IMR-90 (cell line): ENCODE data around the gene ZNF366. TPM values are rescaled to one million over a fixed set of nuclear protein-coding genes. Genes with fewer than 3 reads are reported as not detected.

Experiments
- ATAC-seq: fragments of 200-7000 bp; cut with Tn5 transposase; 2 replicates; pipeline ENCODE4 v1.9.1; 2020; ENCODE audit warnings: low read depth, mild to moderate bottlenecking, moderate library complexity
- BruUV-seq: library from RNA; stranded (reverse); fragments of 400-500 nt; replicated peaks from 2 replicates; lab custom pipeline; 2021; lab: Mats Ljungman, UMichigan
- CTCF ChIA-PET: fragments of 300-600 bp; formaldehyde crosslinking; extraction: SDS; loops from one replicate; lab custom pipeline; 2021; ENCODE audit warnings: antibody characterized with exemption; lab: Yijun Ruan, JAX
- POLR2A ChIA-PET: fragments of 300-600 bp; sonication (Branson Sonifier 250); formaldehyde crosslinking; loops from one replicate; lab custom pipeline; 2022; ENCODE audit warnings: antibody characterized with exemption; ENCODE audit not compliant: unreplicated experiment; lab: Charles Lee
- DNase-seq: peaks from one replicate; pipeline ENCODE4 v3.0.0; 2013
- H2AFZ ChIP-seq: replicated peaks from 2 replicates; pipeline ENCODE3; 2013; ENCODE audit warnings: low read length, mild to moderate bottlenecking; ENCODE audit not compliant: poor library complexity
- H2AK5ac ChIP-seq: 2 replicates; pipeline ENCODE4 v1.6.1; 2013; ENCODE audit warnings: low read depth, low read length, inconsistent platforms
- H2AK9ac ChIP-seq: replicated peaks from 2 replicates; pipeline ENCODE3; 2013; ENCODE audit warnings: mild to moderate bottlenecking, low read depth, low read length, moderate library complexity; ENCODE audit not compliant: poor library complexity
- H2BK120ac ChIP-seq: 2 replicates; pipeline ENCODE4 v1.6.1; 2013; ENCODE audit warnings: low read depth, low read length, inconsistent platforms
- H2BK15ac ChIP-seq: 3 replicates; pipeline ENCODE4 v1.6.1; 2013; ENCODE audit warnings: low read depth, low read length, inconsistent platforms
- H2BK20ac ChIP-seq: 2 replicates; pipeline ENCODE4 v1.6.1; 2013; ENCODE audit warnings: low read depth, mild to moderate bottlenecking, inconsistent platforms, low read length, moderate library complexity
- H2BK5ac ChIP-seq: 2 replicates; pipeline ENCODE4 v1.6.1; 2013; ENCODE audit warnings: mild to moderate bottlenecking, low read depth, low read length, inconsistent platforms; ENCODE audit not compliant: poor library complexity, severe bottlenecking
- H3K14ac ChIP-seq: replicated peaks from 2 replicates; pipeline ENCODE4 v1.6.1; 2013; ENCODE audit warnings: low read depth, low read length, inconsistent platforms
- H3K18ac ChIP-seq: 2 replicates; pipeline ENCODE4 v1.6.1; 2013; ENCODE audit warnings: low read depth, low read length, control low read depth
- H3K23ac ChIP-seq: 2 replicates; pipeline ENCODE4 v1.6.1; 2013; ENCODE audit warnings: low read depth, low read length, inconsistent platforms
- H3K27ac ChIP-seq: 2 replicates; pipeline ENCODE4 v1.5.1; 2013; ENCODE audit warnings: mild to moderate bottlenecking, control low read depth, low read length; ENCODE audit not compliant: insufficient read depth
- H3K27me3 ChIP-seq: 2 replicates; pipeline ENCODE4 v1.6.1; 2013; ENCODE audit warnings: low read length; ENCODE audit not compliant: control insufficient read depth, insufficient read depth
- H3K36me3 ChIP-seq: 2 replicates; pipeline ENCODE4 v1.6.1; 2013; ENCODE audit warnings: low read length, mixed read lengths; ENCODE audit not compliant: control insufficient read depth, insufficient read depth
- H3K4ac ChIP-seq: 2 replicates; pipeline ENCODE4 v1.6.1; 2013; ENCODE audit warnings: low read depth, low read length, inconsistent platforms
- H3K4me1 ChIP-seq: 2 replicates; pipeline ENCODE4 v1.6.1; 2013; ENCODE audit warnings: low read length, mixed read lengths; ENCODE audit not compliant: control insufficient read depth, insufficient read depth
- H3K4me2 ChIP-seq: 2 replicates; pipeline ENCODE4 v1.6.1; 2013; ENCODE audit warnings: low read depth, mild to moderate bottlenecking, control low read depth, low read length, moderate library complexity
- H3K4me3 ChIP-seq: 2 replicates; pipeline ENCODE4 v1.5.1; 2013; ENCODE audit warnings: low read depth, mild to moderate bottlenecking, control low read depth, low read length, moderate library complexity; ENCODE audit not compliant: insufficient read depth
- H3K56ac ChIP-seq: 2 replicates; pipeline ENCODE4 v1.6.1; 2013; ENCODE audit warnings: low read length, inconsistent platforms; ENCODE audit not compliant: insufficient read depth; ENCODE audit errors: extremely low read depth
- H3K79me1 ChIP-seq, 2 experiments: 2 replicates each; pipeline ENCODE4 v1.6.1; 2013; ENCODE audit warnings: low read length in 2 of 2, inconsistent platforms in 1 of 2, low read depth in 1 of 2
- H3K9ac ChIP-seq: 2 replicates; pipeline ENCODE4 v1.6.1; 2013; ENCODE audit warnings: low read depth, low read length, control low read depth
- H3K9me1 ChIP-seq: 2 replicates; pipeline ENCODE4 v1.6.1; 2013; ENCODE audit warnings: low read length, inconsistent platforms; ENCODE audit not compliant: insufficient read depth
- H3K9me3 ChIP-seq: 2 replicates; pipeline ENCODE4 v1.6.1; 2013; ENCODE audit warnings: low read length; ENCODE audit not compliant: control insufficient read depth, insufficient read depth
- H4K20me1 ChIP-seq: 2 replicates; pipeline ENCODE4 v1.6.1; 2013; ENCODE audit warnings: low read length, inconsistent platforms; ENCODE audit not compliant: insufficient read depth
- H4K5ac ChIP-seq: 2 replicates; pipeline ENCODE4 v1.6.1; 2013; ENCODE audit warnings: mild to moderate bottlenecking, low read depth, low read length, control low read depth
- H4K8ac ChIP-seq, 2 experiments: 2 replicates each; pipeline ENCODE4 v1.6.1; 2013; ENCODE audit warnings: low read depth in 2 of 2, low read length in 2 of 2, control low read depth in 1 of 2, inconsistent platforms in 1 of 2
- H4K91ac ChIP-seq: 2 replicates; pipeline ENCODE4 v1.6.1; 2013; ENCODE audit warnings: low read depth, low read length, inconsistent platforms; ENCODE audit not compliant: insufficient read depth
- BHLHE40 ChIP-seq: fragments of 150-350 bp; IDR thresholded peaks from 2 replicates; pipeline ENCODE4 v1.6.1; 2016; ENCODE audit warnings: mild to moderate bottlenecking, low read depth, low read length
- CEBPB ChIP-seq: IDR thresholded peaks from 2 replicates; pipeline ENCODE4 v1.6.1; 2012; ENCODE audit warnings: low read depth, low read length, improper control_type of control experiment
- FOS ChIP-seq: fragments of 150-350 bp; IDR thresholded peaks from 2 replicates; pipeline ENCODE4 v1.6.1; 2016; ENCODE audit warnings: low read depth, low read length
- MAFK ChIP-seq: IDR thresholded peaks from 2 replicates; pipeline ENCODE4 v1.6.1; 2012; ENCODE audit warnings: low read depth, low read length, improper control_type of control experiment
- MAZ ChIP-seq: IDR thresholded peaks from 2 replicates; pipeline ENCODE4 v1.6.1; 2012; ENCODE audit warnings: low read depth, mild to moderate bottlenecking, low read length, improper control_type of control experiment, moderate library complexity, borderline replicate concordance
- MXI1 ChIP-seq: IDR thresholded peaks from 2 replicates; pipeline ENCODE4 v1.6.1; 2012; ENCODE audit warnings: low read depth, mild to moderate bottlenecking, low read length, moderate library complexity, borderline replicate concordance
- NFE2L2 ChIP-seq: fragments of 150-350 bp; IDR thresholded peaks from 2 replicates; pipeline ENCODE4 v1.6.1; 2016; ENCODE audit warnings: low read depth, mild to moderate bottlenecking, low read length
- POLR2A ChIP-seq: IDR thresholded peaks from 2 replicates; pipeline ENCODE4 v1.6.1; 2012; ENCODE audit warnings: mild to moderate bottlenecking, low read depth, low read length
- RAD21 ChIP-seq: IDR thresholded peaks from 2 replicates; pipeline ENCODE4 v1.6.1; 2012; ENCODE audit warnings: low read length, improper control_type of control experiment
- RFX5 ChIP-seq: IDR thresholded peaks from 2 replicates; pipeline ENCODE4 v1.8.0; 2012; ENCODE audit warnings: low read depth, mild to moderate bottlenecking, low read length, moderate library complexity
- SMC3 ChIP-seq: fragments of 150-350 bp; IDR thresholded peaks from 2 replicates; pipeline ENCODE4 v1.6.1; 2016; ENCODE audit warnings: low read depth, mild to moderate bottlenecking, antibody characterized with exemption, low read length, moderate library complexity
- WGBS, 2 experiments: methylation state at CpG; one replicate each; pipeline versions ENCODE4 v1.1.5 to v1.1.7; 2013; ENCODE audit warnings: missing lambda C conversion rate in 2 of 2; ENCODE audit not compliant: insufficient read length in 1 of 2; ENCODE audit errors: extremely low coverage in 2 of 2; 5-methylcytosine and 5-hydroxymethylcytosine counted together
- dilution Hi-C: fragments of 300-500 bp; cut with HindIII; formaldehyde crosslinking; loops from one replicate; pipeline ENCODE4 v1.14.3; 2018; ENCODE audit warnings: low sequenced_read_pairs; ENCODE audit not compliant: unreplicated experiment
- in situ Hi-C: fragments of 300-500 bp; cut with MboI; formaldehyde crosslinking; loops from 3 replicates; pipeline ENCODE4 v1.14.3; 2019; ENCODE audit warnings: low sequenced_read_pairs, inconsistent platforms, mixed read lengths
- intact Hi-C: fragments of 100-400 bp; cut with micrococcal nuclease; formaldehyde crosslinking; loops from 2 replicates; pipeline ENCODE4 v1.10.0; 2022
- polyA plus RNA-seq, 3 experiments: library from polyadenylated mRNA; depleted of rRNA; stranded (reverse); fragments of >200 nt; gene quantifications; 2 replicates each; pipeline ENCODE4 v1.2.3, GENCODE V29; 2012; ENCODE audit warnings: low replicate concordance in 1 of 3
- total RNA-seq: library from RNA; depleted of rRNA; stranded (reverse); fragments of >200 nt; gene quantifications from 2 replicates; pipeline ENCODE4 v1.2.3, GENCODE V29; 2012
- TF ChIP-seq, protein P1 (sequence below): conservative IDR thresholded peaks from 2 replicates; pipeline ENCODE4 v1.5.1; 2012; ENCODE audit warnings: mild to moderate bottlenecking, low read depth, low read length, improper control_type of control experiment

ZNF366 gene
- total and polyA plus RNA-seq, 2 of the 4 experiments (the other 2 are of a cell fraction): not detected

DNA sequence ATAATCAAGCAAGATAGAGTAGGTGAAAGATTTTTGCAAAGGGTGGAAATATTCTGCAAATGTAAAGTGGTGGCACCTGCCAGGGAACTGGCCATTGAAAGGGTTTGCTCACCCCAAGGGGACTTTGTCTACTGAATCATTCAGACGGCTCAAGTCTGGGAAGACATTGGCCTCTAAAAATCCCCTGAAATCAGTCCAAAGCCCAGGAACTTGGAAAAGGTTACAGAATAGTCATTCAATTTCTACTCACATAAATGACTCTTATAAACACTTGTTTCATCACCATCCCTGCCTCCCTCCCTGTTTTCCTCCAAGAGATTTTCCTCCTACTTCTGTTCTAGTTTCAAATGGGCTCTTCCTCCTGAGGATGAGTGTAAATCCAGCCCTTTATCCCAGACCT lies 28.5 kb downstream of the ZNF366 start:
- Histone ChIP-seq H3K4me2 (no peak overlapping the region), H3K9ac (no peak overlapping the region), H3K27ac (no peak overlapping the region), H2AK9ac (no peak overlapping the region), H3K9me3 (no peaks in the 10 kb centered on the region), H4K20me1 (no peaks in the 10 kb centered on the region), H3K9me1 (no peaks in the 10 kb centered on the region), H3K79me1 (no peaks in the 10 kb centered on the region), H3K36me3 (no peaks in the 10 kb centered on the region), H3K4ac (no peak overlapping the region), H2AFZ (no peak overlapping the region), H4K8ac (no peak overlapping the region), H4K5ac (no peak overlapping the region), H2BK5ac (no peak overlapping the region), H3K4me3 (no peak overlapping the region), H4K91ac (no peak overlapping the region), H3K56ac (no peak overlapping the region), H3K14ac (no peak overlapping the region), H2AK5ac (no peak overlapping the region), H2BK20ac (no peak overlapping the region; the same call in 1 of the 2 replicates), H3K27me3 (peaks cover 2% of the 10 kb centered on the region; the same call in 1 of the 2 replicates), H2BK120ac (no peak overlapping the region), H3K23ac (no peak overlapping the region), H3K4me1 (peaks cover 2% of the 10 kb centered on the region; the same call in 1 of the 2 replicates), H3K18ac (no peak overlapping the region), H2BK15ac (no peak overlapping the region)
- TF ChIP-seq FOS: no peak
- no peak for TF ChIP-seq BHLHE40
- no peak for TF ChIP-seq NFE2L2
- no peak for TF ChIP-seq SMC3
- TF ChIP-seq MAZ: no peak
- no peak for TF ChIP-seq MAFK
- no peak for TF ChIP-seq RAD21
- no peak for TF ChIP-seq POLR2A
- no peak for TF ChIP-seq RFX5
- TF ChIP-seq MXI1: no peak
- no peak for TF ChIP-seq CEBPB
- TF ChIP-seq, protein P1, sequence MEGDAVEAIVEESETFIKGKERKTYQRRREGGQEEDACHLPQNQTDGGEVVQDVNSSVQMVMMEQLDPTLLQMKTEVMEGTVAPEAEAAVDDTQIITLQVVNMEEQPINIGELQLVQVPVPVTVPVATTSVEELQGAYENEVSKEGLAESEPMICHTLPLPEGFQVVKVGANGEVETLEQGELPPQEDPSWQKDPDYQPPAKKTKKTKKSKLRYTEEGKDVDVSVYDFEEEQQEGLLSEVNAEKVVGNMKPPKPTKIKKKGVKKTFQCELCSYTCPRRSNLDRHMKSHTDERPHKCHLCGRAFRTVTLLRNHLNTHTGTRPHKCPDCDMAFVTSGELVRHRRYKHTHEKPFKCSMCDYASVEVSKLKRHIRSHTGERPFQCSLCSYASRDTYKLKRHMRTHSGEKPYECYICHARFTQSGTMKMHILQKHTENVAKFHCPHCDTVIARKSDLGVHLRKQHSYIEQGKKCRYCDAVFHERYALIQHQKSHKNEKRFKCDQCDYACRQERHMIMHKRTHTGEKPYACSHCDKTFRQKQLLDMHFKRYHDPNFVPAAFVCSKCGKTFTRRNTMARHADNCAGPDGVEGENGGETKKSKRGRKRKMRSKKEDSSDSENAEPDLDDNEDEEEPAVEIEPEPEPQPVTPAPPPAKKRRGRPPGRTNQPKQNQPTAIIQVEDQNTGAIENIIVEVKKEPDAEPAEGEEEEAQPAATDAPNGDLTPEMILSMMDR: no peak
- ChIA-PET CTCF (no interaction called here), POLR2A (no interaction called here)
- WGBS, 2 experiments: 57% methylated on average over 1 of the region's 1 CpG; no CpG with 5 or more reads in 1 of the 2 experiments
- in situ Hi-C loops: no loop called here
- intact Hi-C loops: no loop called here
- DNase-seq (peak; percentile 66), ATAC-seq (peak; percentile 37; the same call in 1 of the 2 replicates)
- dilution Hi-C loops: no loop called here
- BruUV-seq: no TSS peak
